Mesenteric fat pad (tissue), 1 donor: ENCODE data around the gene TEK. TPM values are rescaled to one million over a fixed set of nuclear protein-coding genes. Genes with fewer than 3 reads are reported as not detected.
"Not testable (repeated sequence)": the region's sequence is repeated elsewhere in the genome, so short reads cannot be mapped to it uniquely, and the experiment has no call there.

Experiments
- DNase-seq: peaks from one replicate; pipeline ENCODE4 v3.0.0-alpha.2; 2020; ENCODE audit warnings: low spot score
- total RNA-seq: library from RNA; stranded (reverse); fragmentation: NEBNext Ultra II Directional; extraction: Animal tissue kit (Norgen Biotek cat#: 25700); gene quantifications from one replicate; pipeline ENCODE4 v1.2.1, GENCODE V29; 2021
- donor health status: DM: yes; HTN: yes; CAD: no.

TEK gene
- total RNA-seq, 1 donor from 2014 or later = 16.3 TPM

DNA sequence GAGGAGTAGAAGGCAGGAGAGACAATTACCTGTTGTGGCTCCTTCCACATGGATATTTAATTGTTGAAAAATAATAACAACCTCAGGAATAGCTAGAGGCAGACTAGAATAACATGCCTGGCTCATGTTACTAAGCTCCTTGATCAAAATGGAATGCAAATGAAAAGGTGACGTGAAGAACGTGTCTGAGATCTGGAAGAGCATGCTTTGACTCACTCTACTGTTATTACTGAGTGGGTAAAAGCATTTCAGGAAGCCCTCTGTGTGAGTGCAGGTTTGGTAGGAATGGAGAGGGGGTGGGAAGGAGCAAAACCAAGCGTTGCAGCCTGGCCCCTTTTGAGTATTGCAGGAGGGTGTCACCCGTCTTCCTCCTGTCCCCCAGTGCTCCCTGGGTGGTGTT is 103.2 kb downstream of the TEK start:
- no peak for DNase-seq

DNA sequence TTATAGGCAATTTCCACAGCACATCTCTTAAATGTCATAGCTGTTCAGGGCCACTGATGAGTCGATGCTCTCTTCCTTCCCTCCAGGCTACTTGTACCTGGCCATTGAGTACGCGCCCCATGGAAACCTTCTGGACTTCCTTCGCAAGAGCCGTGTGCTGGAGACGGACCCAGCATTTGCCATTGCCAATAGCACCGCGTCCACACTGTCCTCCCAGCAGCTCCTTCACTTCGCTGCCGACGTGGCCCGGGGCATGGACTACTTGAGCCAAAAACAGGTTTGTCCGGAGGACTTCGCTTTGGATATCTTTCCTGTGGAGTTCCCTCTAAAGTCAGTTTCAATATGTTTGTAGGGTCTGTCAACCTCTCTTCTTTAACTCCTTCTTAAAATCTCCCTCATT is 103.6 kb downstream of the TEK start:
- DNase-seq = no peak

DNA sequence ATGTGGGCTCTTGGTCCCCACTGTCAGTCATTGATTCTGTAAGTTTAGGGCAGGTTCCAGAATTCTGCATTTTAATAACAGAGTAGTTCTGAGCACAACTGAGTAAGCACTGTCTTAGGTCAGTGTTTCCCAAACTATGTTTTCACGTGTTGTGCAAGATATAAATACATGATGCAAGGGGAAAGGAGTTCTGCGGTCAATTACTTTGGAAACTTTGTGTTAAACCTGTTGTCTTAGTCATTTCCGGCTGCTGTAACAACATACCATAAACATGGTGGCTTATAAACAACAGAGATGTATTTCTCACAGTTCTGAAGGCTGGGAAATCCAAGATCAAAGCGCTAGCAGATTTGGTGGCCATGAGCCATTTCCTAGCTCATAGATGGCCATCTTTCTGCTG is 118.2 kb downstream of the TEK start:
- no peak for DNase-seq

DNA sequence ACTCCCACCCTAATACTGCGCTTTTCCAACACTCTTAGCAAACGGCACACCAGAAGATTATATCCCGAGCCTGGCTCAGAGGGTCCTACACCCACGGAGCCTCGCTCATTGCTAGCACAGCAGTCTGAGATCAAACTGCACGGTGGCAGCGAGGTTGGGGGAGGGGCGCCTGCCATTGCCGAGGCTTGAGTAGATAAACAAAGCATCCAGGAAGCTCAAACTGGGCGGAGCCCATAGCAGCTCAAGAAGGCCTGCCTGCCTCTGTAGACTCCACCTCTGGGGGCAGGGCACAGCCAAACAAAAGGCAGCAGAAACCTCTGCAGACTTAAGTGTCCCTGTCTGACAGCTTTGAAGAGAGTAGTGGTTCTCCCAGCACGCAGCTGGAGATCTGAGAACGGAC is 130.6 kb downstream of the TEK start:
- not testable (repeated sequence) for DNase-seq

DNA sequence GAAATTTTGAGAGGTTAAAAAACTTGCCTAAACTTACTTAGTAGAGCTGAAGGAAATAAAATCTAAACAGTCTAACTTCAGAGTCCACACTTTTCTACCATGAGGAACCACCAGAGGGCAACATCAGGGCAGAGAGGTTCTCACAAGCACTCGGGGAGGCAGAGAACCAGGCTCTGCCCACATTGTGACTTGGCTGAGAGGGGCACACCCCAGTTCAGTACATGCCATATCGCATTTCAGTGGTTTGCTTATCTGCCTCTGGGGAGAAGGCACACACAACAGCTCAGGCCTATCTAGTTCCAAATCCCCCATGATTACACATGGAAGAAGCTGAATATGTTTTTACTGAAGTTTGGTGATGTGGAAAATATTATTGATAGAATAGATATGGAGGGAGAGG is 138.7 kb downstream of the TEK start:
- no peak for DNase-seq

DNA sequence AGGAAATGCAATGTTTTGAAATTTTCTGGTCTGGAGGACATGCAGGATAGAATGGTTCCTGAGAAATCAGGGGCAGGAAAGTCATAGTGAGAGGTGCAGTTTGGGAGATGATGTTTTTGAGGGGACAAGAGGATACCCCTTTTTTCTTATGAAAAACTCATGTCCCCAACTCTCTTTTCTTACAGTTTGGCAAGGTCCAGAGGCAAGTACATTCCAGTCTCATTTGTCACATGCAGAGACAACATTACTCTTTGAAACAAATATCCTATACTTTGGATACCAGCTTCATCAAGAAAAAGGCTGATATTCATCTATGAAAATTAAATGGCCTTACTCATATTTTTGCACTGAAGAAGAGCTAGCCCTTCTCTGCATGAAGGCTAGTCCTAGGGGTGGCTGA is 139.7 kb downstream of the TEK start:
- no peak for DNase-seq

DNA sequence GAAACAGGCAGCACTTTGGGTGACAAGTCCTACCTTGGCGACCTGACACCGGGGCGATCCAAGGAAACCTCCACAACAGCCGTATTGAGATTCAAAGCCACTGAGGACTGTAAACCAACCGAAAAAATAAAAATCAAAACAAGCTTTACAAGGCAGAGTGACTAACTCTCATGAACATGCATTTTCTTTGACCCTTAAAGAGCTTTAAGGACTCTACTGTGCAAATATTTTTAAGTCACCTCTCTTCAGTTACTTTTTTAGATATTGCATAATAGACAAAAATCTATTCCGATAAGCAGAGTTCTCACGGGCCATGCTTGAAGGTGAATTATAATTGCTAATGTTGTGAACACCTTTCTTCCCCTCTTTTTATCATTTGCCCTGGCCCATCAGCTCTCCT is 149.6 kb downstream of the TEK start:
- DNase-seq = no peak

DNA sequence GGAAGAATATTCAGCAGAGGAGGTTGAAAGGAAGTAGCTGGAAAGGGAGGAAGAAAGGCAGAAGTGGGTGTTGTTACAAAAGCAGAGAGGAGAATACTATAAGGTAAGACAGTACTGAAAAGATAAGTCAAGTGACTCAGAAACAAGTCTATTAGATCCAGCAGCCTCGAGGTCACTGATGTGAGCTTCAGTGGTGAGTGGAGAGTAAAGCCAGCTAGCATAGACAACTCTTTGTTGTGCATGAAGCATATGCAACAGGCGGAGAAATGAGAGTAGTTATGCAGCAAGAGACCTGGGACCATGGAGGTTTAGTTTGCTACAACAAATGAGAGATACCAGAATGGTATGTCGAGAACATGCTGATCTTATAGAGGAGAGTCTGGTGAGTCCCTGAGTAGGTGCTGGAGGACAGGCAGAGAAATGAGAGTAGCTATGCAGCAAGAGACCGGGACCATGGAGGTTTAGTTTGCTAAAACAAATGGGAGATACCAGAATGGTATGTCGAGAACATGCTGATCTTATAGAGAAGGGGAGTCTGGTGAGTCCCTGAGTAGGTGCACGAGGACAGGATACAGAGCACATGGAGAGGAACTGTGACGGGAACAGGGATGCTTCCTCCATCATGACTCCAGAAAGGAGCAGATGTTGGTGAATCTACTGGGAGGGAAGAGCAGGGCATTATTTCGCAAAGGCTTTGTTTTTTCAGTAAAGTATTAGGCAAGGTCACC is 151.9 kb downstream of the TEK start:
- no peak for DNase-seq

DNA sequence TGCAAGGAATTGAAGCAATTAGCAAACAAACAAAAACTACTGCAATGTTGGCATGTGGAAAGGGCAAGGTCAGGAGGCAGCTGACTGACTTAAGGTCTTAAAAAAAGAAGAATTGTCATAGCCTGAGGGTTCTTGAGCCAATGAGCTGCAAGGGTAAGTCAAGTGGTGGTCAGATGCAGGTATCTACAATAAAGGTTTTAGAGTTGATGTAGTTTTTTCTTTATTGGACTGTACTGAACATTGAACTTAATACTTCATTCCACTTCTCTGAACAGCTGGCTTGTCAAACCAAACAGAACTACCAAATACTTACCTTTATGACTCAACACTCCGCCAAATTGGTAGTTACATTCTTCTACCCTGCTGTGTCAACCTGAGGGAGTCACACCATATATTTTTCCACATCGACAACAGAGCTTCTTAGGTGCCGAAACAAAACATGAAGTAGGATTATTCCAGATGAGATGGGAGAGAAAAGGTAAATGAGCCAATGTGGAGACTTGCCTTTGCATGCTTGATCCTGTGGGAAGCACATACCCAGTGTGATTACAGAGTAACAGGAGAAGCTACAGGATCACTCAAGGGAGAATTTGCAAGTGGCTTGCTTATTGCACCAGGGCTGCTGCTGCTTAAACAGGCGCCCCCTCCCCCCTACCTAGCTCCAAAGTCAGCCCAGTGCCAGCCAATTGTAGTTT is 152.6 kb downstream of the TEK start:
- no peak for DNase-seq

DNA sequence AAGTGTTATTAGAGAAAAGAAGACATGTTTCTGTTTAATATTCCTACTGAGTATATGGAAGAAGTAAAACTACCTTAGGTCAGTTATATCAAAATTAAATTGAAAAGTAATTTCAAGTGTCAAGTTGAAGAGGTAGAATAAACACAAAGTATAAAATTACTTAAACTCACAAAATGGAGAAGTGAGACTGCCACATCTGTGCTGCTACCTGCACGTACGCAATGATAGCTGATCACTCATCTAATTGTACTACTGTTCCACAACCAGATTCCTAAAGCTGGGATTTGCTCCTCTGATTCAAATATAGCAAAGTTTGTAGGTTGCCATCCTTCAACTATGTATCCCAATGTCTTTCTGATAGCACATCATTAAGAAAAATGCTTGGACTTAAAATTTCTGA is 163.1 kb downstream of the TEK start:
- no peak for DNase-seq

DNA sequence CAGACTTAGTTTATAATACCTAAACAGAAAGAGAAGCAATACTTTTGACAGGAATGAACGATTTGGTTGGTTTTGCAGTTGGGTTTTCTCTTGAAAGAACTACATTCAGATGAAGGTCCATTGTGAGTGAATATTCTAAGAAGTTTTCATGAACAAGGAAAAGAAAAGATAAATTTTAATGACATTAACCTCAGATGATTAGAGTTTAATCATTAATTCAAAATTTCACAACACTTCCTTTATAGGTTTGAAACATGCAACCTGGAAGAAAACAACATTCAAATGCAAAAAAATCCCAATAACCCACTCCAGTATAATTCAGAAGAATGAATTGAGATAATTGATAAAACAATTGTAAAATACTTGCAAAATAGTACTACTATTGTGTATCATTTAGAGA is 164.2 kb downstream of the TEK start:
- DNase-seq = no peak

DNA sequence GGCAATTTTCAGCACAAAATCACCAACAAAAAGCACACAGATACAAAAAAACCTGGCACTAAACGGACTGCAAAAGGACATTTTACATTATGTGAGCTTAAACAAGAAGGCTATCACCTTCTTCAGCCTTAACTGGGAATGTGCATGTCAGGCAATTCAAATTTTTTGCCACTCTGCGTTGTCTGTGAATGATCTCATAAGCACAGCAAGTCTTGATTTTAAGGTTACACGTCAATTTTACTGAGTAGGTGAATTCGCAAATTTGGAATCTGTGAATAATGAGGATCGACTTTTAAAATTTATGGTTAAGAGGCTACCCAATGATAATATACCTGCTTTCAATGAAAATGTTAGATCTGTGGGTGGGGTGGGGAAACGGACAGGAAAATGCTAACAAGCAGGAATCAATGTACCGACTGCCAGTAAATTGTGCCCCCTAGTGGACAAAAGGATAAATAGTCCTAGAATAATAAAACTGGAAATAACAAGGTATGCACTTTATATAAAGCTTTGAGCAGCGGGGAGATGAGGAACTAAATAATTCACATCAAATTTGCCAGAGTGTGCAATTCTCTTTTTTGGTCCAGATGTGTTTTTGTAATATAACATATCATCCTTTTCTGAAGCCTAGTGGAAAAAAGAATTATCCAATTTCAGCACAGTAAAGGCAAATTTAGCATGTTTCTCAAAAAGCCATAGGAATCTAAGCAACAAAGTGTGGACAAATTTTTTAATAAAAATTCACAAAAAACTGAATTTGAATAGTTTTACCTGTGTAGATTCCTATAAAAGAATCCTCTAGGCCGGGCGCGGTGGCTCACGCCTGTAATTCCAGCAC is 167.4 kb downstream of the TEK start:
- no peak for DNase-seq

DNA sequence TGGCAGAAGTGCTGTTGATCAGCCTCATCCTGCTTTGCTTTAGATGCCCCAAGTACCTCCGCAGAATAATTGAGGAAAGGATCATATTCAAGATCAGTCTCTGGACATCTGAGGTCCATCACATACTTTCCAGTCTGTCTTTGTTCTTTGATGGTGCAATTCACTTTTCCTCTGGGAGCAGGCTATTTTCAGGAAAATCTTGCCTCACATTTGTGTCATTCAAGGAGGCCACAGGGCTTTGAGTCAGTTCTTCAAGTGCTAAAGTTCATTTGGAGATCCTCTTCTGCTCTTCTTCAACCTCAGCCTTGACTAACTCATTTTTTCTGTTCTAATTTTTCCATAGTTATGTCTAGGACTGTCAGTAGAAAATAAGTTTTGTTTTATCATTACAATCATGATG is 169.3 kb downstream of the TEK start:
- no peak for DNase-seq

DNA sequence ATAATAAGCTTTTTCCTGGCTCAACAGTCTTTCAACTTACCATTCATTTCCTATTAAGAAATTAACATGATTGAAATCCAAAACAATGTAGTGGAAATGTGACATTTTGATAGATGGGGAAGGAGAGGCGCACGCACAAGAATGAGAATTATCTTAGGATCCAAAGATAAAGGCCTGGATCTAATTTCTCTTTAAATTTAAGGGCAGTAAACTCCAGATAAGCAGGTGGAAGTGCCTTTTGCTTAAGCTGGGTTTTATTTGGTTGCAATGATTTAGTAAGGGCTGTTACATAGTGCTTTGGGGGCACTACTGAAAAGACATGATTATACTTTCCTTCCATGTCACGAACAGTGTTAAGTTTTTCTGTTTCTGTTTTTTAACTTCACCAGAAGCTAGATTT is 170.6 kb downstream of the TEK start:
- DNase-seq = no peak

Other genes with a start within 250 kb of the TEK start
- 10.4 TPM for gene CAAP1, start 216.4 kb upstream of the TEK start, total RNA-seq
- gene PLAA, start 162.0 kb upstream of the TEK start, total RNA-seq = 23.3 TPM
- gene IFT74, start 152.8 kb upstream of the TEK start, total RNA-seq = 8.5 TPM
- gene LRRC19, start 103.6 kb upstream of the TEK start, total RNA-seq = not detected
- gene EQTN, start 187.9 kb downstream of the TEK start, total RNA-seq = not detected